GM18520 (cell line): Measurements from ENCODE around the gene ENTPD2.
"Not testable (repeated sequence)": the region's sequence is repeated elsewhere in the genome, so short reads cannot be mapped to it uniquely, and the experiment has no call there.

Experiments
- ATAC-seq: cut with Tn5 transposase; IDR thresholded peaks from one replicate; pipeline ENCODE4 v1.9.1; 2021; ENCODE audit not compliant: unreplicated experiment

Gene ENTPD2

GRCh38 chr9:137004285-137004684 lies 49.6 kb downstream of the ENTPD2 start:
- not testable (repeated sequence) for ATAC-seq

GRCh38 chr9:137002646-137003041 lies 51.2 kb downstream of the ENTPD2 start:
- no peak for ATAC-seq

GRCh38 chr9:137001857-137002645 lies 51.8 kb downstream of the ENTPD2 start:
- ATAC-seq: no peak

- peak; percentile 79 for ATAC-seq
Observed at GRCh38 chr9:137000177-137000930, 53.5 kb downstream of the ENTPD2 start.
